Measurements from ENCODE around the gene PPP2CA.

PPP2CA gene

GRCh38 chr5:134203630-134204029, 22.2 kb downstream of the PPP2CA start:
- no peak for DNase-seq (ENCODE audit: low read depth)
- no peak overlapping the region for H3K4me3 ChIP-seq (ENCODE audit: low read depth, low read length)
- in situ Hi-C loops (cut with HindIII; ENCODE audit: low sequenced_read_pairs): no loop called here
- TF ChIP-seq CTCF (IDR thresholded peaks at IDR 0.05; ENCODE audit: low read depth, low read length, missing control alignments): no peak

- H3K4me3 ChIP-seq (ENCODE audit: low read depth, low read length): no peak overlapping the region
- TF ChIP-seq CTCF (IDR thresholded peaks at IDR 0.05; ENCODE audit: low read depth, low read length, missing control alignments): no peak
- no peak for DNase-seq (ENCODE audit: low read depth)
- in situ Hi-C loops (cut with HindIII; ENCODE audit: low sequenced_read_pairs): no loop called here
Observed at GRCh38 chr5:134195666-134196065, 30.2 kb downstream of the PPP2CA start.

GRCh38 chr5:134189031-134189430, 36.8 kb downstream of the PPP2CA start:
- DNase-seq (ENCODE audit: low read depth): no peak
- no peak for TF ChIP-seq CTCF (IDR thresholded peaks at IDR 0.05; ENCODE audit: low read depth, low read length, missing control alignments)
- in situ Hi-C loops (cut with HindIII; ENCODE audit: low sequenced_read_pairs): no loop called here
- H3K4me3 ChIP-seq (ENCODE audit: low read depth, low read length): no peak overlapping the region

- no peak for TF ChIP-seq CTCF (IDR thresholded peaks at IDR 0.05; ENCODE audit: low read depth, low read length, missing control alignments)
- in situ Hi-C loops (cut with HindIII; ENCODE audit: low sequenced_read_pairs): no loop called here
- no peak overlapping the region for H3K4me3 ChIP-seq (ENCODE audit: low read depth, low read length)
- no peak for DNase-seq (ENCODE audit: low read depth)
Observed at GRCh38 chr5:134188092-134188491, 37.8 kb downstream of the PPP2CA start.

GRCh38 chr5:134184155-134185135, 41.4 kb downstream of the PPP2CA start:
- peak; percentile 29 for DNase-seq (ENCODE audit: low read depth)
- peak; percentile 90 for TF ChIP-seq CTCF (IDR thresholded peaks at IDR 0.05; ENCODE audit: low read depth, low read length, missing control alignments)

GRCh38 chr5:134183481-134183880, 42.4 kb downstream of the PPP2CA start:
- DNase-seq (ENCODE audit: low read depth): no peak
- in situ Hi-C loops (cut with HindIII; ENCODE audit: low sequenced_read_pairs): no loop called here
- TF ChIP-seq CTCF (IDR thresholded peaks at IDR 0.05; ENCODE audit: low read depth, low read length, missing control alignments): no peak

More at GRCh38 chr5:134184155-134185135, 41.4 kb downstream of the PPP2CA start:
- in situ Hi-C loops (cut with HindIII; ENCODE audit: low sequenced_read_pairs): no loop called here
- no peak overlapping the region for H3K4me3 ChIP-seq (ENCODE audit: low read depth, low read length)

More at GRCh38 chr5:134183481-134183880, 42.4 kb downstream of the PPP2CA start:
- H3K4me3 ChIP-seq (ENCODE audit: low read depth, low read length): no peak overlapping the region
